ENCODE data around the gene ATXN10.

The ATXN10 gene

DNA sequence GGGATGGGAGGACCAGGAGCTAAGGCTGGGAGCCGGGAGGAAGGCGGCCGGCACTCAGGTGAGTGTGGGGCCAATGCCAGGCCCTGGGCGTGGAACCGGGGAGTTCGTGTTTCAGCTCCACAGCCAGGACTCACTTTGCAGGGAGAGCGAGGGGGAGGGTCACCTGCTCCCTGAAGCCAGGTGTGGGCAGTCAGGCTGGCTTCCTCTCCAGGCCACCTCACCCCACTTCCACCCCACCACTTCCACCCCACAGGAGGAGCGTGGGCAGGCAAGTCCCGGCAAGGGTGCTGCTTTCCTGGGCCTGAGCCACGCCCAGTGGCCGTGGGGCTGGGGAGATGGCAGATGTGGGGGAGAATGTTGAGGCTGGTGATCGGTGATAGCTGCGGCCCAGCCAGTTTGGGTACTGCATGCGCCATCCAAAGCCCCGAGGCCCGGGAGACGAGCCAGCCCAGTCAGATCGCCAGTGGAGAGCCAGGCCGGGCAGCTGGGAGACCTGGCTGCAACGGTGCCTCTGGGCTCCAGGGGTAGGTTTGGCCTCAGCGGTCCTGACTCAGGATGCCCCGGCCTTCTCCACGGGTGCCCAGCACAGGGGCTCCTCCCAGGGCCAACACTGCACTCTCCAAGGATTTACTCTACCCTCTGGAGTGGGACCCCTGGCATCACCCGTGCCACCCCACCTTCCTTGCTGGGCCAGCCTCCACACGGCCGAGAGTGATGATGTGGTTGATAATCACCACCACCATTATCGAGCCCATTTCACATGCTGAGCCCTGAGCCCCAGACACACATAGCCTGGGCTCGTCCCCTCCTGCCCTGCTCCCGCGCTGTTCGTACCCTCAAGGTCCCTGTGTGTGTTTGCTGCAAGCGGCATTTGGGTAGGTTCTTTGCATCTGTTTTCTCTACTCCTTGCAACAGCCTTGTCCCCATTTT is 211.5 kb downstream of the ATXN10 start:
- DNase-seq: no peak

DNA sequence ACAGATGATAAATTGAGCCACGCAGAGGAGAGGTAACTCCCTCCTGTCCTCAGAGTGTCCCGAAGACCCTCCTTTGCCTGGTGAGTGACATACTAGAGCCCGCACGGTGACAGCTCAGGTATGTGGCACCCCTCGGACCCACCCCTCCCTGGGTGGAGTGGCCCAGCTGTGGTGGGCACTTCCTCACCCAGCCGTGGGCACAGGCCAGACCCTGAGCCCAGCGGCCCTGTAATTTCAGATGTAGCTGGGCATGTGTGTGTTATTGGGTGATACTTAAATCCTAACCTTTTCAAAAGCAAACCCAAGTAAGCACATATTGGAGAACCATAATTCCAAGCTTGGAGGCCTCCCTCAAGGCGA is 212.2 kb downstream of the ATXN10 start:
- no peak for DNase-seq

DNA sequence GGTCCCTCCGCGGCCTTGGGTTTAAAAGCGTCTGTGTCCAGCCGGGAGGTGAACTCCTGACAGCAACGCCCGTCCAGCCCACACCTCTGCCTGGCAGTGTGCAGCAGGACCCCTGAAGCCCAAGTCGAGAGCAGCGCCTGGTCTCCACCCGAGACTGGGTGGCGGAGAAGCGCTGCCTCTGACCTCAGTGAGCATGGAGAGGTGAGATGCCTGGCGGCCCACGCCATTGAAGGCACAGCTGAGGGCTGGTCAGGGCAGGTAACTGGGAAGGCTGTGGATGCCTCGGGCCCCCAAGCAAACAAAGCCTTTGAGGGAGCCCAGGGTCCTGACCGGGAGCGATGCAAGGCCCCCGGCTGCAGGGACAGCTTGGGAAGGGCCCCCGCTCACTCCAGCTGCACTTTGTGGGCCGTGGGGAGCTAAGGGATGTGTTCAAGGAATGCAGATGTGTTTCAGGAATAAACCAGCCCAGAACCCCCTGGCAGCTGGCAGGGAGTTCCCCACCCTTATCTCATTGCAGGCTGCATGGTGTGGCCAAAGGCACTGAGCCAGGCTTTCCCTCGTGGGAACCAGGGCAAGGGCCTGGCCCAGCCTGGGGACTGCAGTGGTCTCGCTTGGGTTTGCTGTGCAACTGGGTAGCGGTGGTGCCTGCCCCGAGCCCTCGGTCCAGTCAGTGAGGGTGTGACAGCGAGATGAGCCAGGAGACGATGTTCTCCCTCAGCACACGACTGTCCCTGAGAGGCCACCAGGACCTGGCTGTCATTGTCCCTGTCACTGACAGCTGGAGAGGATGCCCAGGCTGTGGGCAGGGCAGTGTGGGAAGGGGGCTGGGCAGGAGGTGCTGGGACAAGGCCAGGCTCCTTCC is 212.8 kb downstream of the ATXN10 start:
- no peak for DNase-seq

DNA sequence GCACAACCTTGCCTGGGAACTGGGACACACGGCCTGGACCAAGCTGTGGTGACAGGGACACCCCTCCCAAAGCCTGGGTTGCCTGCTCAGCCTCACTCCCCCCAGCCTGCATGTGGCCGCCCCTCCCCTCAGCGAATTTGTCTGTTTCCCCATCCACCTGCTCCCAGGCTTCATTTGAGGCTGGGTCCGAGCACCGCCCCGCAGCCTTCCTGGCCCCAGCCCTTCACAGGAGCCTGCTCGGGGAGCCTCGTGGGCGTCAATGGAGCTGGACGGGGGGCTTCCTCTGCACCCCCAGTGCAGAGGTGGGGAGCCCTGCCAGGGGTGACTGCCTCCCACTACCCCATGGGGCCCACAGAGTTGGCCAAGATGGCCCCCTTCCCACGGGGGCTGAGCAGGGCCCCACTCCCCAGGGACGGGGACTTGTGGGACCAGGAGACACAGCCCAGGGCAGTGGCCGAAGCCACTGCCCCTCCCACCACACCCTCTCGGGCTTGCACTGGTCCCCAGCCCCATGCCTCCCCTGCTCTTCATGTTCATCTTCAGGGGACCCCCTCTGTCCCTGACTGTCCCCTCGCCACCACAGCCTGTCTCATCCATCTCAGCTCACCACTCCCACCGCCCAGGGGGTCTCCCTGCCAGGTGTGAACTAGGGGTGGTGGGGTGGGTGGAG is 213.7 kb downstream of the ATXN10 start:
- DNase-seq: no peak

DNA sequence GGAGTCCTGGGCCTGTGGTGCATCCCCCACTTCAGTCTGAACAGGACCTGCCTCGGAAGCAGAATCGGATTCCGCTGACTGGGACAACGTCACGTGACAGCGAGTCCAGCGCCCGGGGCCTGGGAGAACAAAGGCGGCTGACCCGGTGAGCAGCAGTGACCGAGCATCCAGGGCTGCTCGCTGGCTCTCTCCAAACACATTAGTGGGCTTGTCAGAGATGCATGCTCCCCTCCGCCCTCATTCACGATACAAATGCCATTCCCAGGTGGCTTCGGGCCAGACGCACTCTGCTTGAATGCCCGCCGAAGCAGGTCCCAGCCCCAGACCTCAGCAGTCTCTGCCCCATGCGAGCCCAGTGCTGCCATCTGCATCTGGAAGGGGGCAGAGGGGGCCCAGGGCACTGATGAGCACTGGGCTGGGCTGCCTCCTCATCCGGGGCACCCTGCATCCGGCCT is 214.3 kb downstream of the ATXN10 start:
- no peak for DNase-seq

DNA sequence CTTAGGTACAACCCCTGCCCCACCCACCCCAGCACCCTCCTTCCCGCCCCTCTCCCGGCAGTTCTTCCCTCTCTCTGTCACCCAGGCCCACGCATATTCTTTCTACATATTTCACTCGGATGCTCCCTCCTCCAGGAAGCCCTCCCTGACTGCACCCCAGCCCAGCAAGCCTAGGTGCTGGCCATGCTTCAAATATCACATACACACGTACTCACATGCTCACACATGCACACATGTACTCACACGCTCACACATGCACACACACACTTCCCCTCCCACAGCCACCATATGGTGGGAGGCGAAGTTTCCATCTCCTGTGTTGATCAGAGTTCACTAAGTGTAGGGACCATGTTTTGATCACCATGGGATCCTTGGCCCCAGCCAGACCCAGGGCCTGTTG is 214.9 kb downstream of the ATXN10 start:
- no peak for DNase-seq

DNA sequence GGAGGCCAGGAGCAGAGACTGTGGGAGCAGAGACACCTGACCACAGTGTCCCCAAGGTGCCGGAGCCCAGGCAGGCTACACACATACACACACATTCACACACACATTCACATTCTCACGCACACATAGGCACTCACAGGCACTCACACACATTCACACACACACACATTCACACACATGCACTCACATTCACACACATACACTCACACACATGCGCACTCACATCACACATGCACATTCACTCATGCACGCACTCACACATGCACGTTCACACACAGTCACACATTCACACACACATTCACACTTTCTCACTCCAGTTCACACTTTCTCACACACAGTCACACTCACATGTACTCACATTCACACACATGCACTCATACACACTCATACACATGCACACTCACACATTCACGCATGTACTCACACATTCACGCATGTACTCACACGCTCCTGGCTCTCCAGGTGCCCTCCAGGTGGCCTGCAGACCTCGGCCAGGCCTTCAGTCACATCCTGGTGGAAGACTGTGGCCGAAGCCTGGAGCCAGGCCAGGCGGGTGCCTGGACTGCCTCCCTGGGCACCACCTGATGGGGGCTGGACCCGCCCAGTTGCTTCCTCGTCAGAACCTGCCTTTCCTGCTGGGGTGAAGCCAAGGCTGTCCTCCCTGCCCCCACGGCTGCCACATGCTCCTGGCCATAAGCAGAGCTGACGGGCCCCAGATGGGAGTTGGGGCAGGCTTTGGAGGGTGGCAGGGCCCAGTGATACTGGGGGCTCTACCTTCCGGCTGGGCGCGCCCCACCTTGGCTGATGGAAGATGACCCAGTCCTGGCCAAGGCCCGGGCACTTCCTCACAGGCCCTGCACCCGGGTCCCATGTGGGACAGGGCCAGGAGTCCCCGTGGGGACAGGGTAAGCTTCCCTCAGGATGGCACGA is 215.8 kb downstream of the ATXN10 start:
- DNase-seq: no peak

DNA sequence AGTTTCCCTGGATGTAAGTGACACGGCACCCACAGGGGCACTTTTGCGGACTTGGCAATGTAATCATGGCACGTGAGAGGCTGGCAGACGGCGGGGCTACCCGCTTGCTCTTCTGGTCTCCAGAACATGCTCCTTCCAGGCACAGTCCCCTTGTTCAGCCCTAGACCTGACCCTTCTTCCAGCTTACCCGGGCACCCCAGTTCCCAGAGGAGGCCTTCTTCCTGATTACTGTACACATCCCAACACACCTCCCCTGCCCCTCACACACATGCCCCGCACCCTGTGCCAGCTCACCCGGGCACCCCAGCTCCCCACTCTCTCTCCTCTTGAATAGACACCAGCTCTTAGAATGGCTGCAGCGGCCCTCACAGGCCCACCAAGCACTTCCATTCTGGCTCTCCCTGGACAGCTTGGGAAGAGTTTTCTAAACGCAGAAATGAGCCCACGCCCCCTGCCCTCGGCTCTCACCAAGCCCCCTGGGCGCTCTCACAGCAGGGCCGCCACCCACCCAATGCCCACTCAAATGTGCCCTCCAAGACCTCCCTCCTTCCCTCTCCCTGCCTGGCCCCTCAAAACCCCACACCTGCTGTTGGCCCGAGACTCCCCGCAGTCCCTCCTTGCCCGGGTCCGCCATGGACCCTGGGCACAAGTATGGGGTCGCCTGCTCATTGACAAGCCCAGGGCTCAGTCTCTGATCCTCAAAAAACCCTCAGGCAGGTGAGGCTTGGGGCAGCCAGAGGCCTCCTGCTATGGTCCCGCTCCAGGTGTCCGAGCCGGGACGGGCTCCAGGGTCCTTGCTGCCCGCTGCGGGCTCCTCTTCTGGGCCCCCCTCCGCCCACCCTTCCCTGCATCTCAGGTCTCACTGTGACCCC is 216.8 kb downstream of the ATXN10 start:
- DNase-seq: no peak

DNA sequence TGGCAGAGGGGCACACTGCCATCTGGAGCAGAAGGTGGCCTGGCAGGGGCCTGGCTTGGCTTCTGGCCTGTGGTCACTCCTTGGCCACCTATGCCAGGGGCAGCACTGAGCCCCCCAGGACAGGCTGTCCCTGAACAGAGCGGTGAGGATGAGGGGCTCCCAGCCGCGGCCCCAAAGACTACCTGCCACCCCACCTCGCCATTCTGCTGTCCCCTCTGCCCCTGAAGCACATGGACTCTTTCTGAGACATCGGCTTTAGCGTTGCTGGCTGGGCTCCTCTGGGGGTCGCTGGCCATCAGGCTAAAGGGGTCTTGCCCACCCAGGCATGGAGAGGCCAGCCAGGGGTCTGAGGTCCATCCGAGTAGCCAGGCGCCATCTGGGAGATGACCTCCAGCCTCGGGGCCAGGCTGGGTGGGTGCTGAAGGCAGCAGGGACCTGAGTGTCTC is 217.5 kb downstream of the ATXN10 start:
- no peak for DNase-seq

DNA sequence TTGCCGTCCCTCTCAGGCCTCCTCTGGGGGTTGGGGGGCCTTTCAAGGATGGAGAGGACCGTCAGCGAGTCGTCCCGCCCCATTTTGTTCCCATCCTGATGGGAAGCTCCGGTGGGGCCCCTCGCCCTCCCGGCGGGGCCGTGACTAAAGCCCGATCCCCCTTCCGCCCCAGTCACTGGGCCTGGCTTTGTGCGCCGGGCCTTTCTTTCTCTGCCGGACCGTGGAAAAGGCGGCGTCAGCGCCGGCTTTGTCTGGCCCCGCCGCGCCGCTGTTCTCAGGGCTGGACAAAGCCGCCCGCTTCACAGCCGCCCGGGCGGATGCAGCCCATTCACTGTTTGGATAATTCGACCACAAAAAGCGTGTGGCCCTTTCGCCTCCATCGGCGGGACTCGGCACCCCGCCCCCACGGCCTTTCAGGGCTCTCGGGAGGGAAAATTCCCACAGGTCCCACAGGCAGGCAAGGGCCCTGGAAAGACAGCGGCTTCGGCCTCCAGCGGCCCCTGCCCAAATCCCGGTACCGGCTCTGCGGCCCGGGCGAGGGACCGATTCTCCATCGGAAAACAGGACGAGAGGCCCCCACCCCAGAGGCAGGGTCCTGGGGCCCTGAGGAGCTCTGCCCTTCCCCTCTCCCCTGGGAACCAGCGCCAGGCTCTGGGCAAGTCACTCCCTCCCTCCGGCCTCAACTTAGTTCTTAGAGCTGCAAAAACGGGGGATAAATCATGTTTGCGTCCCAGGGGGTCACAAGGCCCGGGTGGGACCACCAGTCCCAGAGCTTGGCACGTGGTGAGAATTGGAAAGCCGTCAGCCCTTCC is 218.1 kb downstream of the ATXN10 start:
- no peak for DNase-seq

DNA sequence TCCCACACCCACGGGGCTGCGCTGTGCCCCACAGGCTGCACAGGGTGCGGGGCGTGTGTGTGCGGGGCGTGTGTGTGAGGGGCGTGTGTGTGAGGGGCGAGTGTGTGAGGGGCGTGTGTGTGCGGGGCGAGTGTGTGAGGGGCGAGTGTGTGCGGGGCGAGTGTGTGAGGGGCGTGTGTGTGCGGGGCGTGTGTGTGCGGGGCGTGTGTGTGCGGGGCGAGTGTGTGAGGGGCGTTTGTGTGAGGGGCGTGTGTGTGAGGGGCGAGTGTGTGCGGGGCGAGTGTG is 218.7 kb downstream of the ATXN10 start:
- no peak for DNase-seq

DNA sequence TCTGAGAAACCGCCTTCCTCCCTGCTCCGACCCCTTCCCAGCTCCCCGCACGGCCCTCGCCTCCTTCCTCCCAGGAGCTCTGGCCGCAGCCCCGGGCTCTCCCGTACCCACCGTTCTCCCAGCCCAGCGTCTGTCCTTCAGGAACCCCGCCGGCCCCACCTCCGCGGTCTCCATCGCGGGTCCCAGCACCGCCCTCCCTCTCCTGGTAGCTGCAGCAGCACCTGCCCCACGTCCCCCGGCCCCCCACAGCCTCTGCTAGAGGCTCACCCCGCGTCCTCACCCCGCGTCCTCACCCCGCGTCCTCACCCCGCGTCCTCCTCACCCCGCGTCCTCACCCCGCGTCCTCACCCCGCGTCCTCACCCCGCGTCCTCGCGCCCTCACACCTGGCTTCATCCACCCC is 219.4 kb downstream of the ATXN10 start:
- DNase-seq: no peak

DNA sequence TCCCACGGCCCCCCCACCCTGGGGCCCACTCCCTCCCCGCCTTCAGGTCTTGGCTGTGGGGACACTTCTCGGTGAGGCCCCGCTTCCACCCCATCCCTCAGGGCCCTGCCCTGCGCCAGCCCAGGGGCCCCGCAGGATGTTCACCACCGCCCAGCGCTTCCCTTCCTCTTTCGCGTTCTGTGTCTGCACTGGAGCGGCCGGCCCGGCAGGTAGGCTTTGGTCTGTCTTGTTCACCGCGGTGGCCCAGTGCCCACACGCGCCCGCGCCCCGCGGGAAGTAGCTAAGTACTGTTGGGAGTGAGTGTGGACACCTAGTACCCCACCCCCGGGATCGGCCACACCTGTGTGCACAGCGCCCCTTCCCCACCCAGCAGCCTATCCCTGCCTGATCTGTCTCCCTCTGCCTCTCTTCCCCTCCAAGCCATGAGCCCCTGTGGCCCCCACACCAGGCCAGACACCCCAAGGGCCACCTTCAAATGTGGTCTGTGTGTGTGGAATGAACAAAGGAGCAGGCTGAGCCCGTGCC is 219.9 kb downstream of the ATXN10 start:
- no peak for DNase-seq

DNA sequence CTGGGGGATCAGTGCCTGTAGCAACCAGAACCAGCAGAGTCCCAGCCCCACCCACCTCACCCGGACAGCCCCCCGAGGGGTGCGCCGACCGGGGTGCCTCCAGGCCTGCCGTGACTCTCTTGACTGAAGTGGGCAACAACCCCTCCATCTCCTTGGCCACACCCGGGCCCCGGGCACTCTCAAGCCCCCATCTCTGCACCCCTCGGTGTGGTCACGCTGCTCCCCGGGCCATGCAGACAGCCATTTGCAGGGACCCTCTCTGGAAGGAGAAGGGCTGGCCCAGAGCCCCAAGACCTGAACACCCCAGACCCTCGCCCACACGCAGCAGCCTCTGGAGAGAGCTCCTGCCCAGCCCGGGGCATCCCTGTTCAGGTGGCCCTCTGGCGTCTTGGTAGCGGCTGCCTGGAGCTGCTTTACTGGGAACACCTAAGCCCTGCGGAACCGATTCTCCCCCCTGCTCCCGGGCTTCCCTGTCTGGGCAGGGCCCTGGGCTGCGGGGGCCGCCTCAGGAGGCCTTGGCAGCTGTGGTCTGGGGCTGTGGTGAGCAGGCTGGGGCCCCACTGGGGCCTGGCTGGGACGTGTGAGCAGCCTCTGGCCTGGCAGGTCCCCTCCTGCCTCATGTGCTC is 220.5 kb downstream of the ATXN10 start:
- DNase-seq: no peak

DNA sequence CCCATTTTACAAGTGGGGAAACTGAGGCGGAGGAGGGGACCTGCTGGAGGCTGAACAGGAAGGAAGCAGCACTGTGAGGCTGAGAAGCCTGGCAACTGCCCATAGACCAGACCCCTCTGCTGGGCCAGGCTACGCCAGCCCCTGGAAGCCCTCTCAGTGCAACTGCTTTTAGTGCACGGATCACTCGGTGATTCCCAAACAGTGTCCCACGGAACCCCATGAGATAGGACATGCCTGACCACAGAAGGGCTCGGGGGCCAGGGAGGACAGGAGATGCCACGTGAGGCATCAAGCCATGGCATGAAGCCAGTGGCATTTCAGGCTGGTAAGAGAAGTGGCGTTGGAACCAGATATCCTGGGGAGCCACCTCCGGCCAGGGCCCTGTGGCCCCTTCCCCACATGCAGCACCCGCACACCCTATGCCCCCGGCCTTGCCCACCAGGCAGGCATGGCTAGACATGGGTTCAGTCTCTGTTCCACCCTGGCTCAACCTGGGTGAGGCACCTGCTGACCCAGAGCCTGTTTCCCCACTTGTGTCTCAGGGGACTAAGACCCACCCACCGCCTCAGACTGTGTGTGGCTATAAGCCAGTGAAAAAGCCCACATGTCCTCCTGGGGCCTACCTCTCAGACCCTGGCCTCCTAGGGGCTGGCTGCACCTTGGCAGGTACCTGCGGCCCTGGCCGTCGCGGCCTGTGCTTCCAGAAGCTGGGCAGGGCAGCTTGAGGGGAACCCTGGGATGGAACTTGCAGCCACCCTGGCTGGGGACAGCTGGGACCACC is 221.2 kb downstream of the ATXN10 start:
- no peak for DNase-seq

DNA sequence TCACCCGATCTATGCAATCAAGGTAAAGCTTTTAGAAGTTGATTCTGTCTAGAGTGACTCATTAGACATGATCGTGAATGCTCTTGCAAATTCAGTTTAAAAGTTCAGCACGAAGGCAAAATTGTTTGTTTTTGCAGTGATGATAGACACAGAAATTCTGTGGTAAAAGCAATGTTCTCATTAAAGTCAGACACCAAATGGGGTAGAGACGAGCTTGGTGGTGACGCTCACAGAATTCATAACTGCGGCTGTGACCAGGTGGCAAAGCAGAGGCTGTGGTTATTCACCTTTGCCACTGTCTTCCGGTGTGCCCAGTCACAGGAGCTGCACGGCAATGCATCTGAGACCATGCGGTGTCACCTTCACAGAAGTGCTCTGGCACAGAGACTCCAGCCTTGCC is 221.9 kb downstream of the ATXN10 start:
- no peak for DNase-seq
